A172 (cell line): ENCODE data around the gene DENND1A. TPM values are rescaled to one million over a fixed set of nuclear protein-coding genes. Genes with fewer than 3 reads are reported as not detected.
A peak's percentile ranks its signal among the peaks of the same experiment; 100 is the strongest.
"Not testable (repeated sequence)": the region's sequence is repeated elsewhere in the genome, so short reads cannot be mapped to it uniquely, and the experiment has no call there.

Source experiments
- DNase-seq: peaks from one replicate; pipeline ENCODE4 v3.0.0-alpha.2; 2015; ENCODE audit warnings: low spot score
- total RNA-seq: library from RNA; depleted of rRNA; stranded (reverse); fragments of >200 nt; shearing (Covaris generic); gene quantifications from 2 replicates; pipeline ENCODE4 v1.2.3, GENCODE V29; 2014

Gene DENND1A
- total RNA-seq, 1 experiment from 2014 or later: 30.8 TPM

- no peak for DNase-seq
These were observed 513.8 kb downstream of the DENND1A start for GRCh38 chr9:123416176-123416575.

- DNase-seq: no peak
These were observed 514.7 kb downstream of the DENND1A start for GRCh38 chr9:123414936-123415930.

DNA sequence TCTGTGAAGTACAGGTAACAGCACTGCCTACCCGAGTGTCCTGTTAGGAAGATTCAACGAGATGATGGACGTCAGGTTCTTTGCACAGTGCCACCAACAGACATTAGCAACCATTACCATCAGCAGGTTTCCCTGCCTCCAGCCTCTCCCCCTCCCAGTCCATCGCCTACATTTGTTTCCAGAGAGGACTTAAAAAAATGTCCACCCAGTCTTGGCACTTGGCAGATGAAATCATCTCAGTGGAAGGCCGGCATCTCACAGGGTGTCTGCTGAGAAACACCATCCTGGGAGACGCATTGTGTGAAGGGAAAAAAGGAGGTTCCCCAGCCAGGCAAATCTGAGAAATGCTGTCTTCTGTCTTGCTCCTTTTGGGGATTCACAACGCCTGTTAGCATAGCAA lies 515.7 kb downstream of the DENND1A start:
- DNase-seq: no peak

DNA sequence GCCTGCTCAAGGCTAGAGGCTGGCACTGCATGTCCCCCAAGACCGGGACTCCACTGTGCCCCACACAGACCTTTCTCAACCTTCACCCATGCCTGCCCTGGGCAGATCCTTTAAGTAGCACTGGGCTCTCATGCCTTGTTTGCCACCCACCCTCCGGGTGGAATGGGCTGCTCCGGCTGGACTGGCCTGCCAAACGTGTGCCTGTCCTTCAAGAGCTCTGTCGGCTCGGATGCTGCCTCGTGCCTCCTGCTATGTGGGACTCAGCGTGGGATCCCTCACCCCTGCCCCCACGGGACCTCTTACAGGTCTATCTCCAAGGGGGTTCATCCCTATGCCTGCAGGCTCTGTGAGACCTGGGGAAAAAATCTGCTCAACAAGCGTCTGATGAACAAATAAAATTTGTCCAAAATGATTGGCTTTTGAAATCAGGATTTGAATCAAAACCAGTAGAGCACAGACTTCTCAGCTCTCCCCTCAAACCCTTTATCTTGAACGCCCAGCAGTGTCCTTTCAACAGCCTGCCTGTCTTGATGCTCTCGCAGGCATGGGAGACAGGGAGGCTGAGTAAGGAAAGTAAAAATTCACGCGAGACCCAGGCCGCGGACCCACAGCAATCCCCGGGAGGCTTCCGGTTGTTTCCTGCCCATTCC lies 517.6 kb downstream of the DENND1A start:
- no peak for DNase-seq

DNA sequence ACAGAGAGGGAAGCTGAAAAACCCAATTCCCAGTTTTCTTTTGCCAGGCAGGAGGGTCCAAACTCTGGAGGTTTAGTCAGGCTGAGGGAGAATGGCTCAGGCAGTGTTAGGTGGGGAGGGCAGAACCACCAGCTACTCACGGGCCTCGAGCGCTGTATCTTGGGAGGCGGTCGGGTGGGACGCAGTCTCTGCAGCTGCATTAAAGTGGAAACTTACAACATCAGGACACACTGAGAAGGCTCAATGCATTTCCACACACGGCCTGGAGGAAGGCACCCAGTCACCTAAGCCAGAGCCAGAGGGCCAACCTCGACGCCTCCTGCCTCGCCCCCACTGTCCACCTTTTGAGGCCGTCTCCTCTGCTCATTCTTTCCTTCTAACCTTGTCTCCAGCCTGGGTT lies 518.3 kb downstream of the DENND1A start:
- no peak for DNase-seq

- DNase-seq: no peak
These were observed 518.7 kb downstream of the DENND1A start for GRCh38 chr9:123411191-123411590.

- DNase-seq: no peak
These were observed 519.5 kb downstream of the DENND1A start for GRCh38 chr9:123410281-123410910.

DNA sequence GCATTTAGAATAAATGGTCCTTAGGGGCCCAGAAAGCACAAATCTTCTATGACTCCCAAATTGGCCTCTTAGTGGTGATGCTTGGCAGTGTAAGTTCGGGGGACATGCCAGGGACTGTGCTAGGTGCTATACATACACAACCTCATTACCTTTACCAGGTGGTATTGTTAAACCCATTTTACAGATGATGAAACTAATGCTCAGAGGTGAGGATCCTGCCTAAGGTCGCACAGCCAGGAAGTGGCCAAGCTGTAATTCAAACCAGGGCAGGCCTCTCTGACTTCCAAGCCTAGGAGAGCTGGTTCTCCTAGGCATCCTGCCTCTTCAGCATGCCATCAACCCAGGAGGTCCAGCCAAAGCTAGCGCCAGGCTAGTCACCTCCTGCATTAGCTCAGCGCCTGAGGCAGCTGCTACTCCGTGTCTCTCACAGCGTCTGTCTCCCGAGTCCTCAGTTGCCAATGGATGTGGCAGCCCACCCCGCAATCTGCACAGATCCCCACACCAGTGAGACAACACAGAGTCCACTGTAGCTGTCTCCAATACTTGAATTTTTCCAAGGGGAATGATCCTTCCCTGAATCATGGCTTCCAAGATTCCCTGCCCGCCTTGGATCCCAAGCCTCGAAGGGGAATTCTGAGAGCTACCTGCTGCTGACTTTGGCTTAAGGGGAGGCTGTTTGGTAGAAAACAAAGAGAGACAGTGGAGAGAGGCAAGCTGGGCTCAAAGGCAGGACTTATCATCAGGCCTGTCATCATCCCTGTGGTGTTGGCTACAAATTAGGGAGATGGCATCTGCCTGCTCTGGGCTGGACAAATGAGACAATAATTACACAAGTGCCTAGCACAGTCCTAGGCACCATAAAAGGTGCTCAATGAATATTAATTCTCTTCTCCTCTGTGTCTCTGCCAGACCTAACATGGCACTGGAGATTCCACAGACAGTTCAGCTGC lies 521.3 kb downstream of the DENND1A start:
- no peak for DNase-seq

- no peak for DNase-seq
These were observed 522.6 kb downstream of the DENND1A start for GRCh38 chr9:123407217-123407851.

DNA sequence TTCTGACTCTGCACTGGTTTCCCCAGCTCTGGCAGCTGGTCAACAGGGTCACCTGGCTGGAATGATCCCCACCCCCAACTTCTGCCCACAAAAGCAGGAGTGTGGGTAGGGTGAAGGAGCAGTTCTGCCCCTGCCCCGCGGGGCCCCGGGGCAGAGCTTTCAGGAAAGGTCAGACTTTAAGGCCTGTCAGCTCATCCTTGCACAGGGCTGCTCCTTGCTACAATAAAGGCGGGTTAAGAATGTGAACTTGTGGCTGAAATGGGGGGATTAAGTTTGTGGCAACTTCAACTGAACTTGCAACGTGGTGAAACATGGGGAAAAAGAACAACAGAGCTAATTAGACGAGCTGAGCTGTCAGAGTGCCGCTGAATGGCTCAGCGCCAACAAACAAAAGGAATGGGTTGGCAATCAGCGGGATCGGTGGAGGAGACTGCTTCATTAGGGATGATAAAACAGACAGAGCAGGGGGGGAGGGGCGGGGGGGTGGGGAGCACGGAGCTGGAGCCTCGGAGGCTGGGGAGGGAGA lies 523.2 kb downstream of the DENND1A start:
- no peak for DNase-seq

DNA sequence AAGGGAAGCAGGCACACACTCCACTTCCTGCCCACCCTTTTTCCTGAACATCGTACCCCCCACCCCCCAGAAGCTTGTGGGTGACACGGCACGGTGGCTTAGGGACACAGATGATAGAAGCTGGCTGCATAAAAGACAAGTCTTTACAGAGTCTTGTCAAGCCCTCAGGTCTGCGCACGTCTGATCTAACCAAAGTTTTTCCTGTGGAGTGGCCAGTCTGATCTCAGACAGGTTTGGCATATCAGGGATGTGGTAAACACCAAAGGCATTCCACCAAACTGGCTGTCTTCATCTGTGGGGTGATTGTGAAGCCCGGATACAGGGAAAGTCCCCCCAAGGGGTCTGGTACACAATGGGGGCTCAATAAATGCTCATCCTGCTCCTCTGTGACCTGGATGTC lies 523.9 kb downstream of the DENND1A start:
- DNase-seq: no peak

DNA sequence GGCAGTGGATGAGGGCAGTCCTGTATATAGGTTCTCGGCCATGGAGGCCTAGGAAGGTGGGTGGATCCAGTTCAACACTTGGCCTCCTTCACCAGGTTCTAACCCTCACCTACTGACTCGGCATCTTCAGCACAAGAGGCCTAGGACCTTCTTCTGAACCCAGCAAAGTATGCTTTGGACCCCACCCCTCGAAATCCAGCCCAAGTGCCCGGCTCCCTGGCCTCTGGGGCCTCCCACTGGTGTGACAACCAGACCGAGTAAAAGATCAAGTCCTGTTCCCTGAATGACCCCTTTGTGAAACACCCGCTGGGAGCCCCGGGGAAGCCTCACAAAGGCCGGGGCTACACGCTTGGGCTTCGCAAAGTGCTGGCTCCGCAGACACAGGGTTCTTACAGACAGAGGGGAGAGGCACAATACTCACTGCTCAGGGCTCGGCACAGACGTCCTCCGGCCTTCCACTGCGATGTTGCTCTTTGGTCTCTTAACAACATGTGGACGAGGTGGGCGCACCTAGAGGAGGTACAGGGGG lies 526.9 kb downstream of the DENND1A start:
- DNase-seq: no peak

- peak; percentile 49 for DNase-seq
These were observed 527.9 kb downstream of the DENND1A start for GRCh38 chr9:123401879-123402513.

- DNase-seq: no peak
These were observed 528.9 kb downstream of the DENND1A start for GRCh38 chr9:123400926-123401503.

DNA sequence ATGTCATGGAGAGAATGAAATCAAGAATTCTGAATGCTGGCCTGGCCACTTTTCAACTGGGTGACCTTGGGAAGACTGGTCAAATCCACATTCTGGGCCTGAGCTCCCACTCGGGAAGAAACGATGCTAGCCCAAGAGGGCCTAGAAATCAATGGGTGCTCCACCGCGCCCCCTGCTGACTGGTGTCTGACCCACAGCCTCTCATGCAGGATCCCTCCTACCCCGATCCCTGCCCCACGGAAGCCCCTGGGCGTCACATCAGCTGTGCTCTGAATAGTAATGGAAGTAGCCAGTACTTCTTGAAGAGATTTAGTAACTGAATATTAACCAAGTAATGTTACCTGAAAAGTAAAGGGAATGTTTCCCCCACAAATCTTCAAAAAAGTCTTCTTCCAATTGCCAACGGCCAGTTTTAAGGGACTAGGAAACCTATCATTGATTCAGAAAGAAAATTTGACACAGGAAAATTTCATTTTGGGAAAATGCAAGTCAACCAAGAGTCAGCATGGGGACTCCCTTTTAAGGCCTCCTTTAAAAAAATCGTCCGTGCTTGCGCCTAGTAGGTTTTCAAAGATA lies 530.0 kb downstream of the DENND1A start:
- DNase-seq: peak; percentile 16

GRCh38 chr9:123398938-123399337 lies 531.0 kb downstream of the DENND1A start:
- DNase-seq: not testable (repeated sequence)

DNA sequence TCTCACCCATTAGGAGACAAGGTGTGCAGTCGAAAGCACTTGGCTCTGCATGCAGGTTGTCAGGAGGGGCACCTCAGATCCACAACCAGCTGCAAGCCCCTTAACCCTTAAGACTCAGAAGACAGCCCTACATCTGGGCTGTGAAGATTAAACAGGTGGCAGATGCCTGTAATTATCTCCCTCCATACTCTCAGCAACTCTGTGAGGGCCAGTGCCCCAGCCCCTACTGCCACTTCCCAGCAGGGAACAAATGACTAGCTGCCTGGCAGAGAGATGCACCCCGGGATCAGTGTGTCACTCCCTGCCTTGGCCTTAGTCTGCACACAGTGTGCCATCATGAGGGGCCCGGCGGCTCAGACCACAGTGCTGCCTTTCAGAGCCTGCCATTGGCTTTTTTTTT lies 532.0 kb downstream of the DENND1A start:
- no peak for DNase-seq

GRCh38 chr9:123395689-123396511 lies 534.0 kb downstream of the DENND1A start:
- no peak for DNase-seq
